Pancreas (tissue), 10 donors: ENCODE measurements around the gene KCNN3. TPM values are rescaled to one million over a fixed set of nuclear protein-coding genes. Genes with fewer than 3 reads are reported as not detected.

ENCODE experiments used
- ATAC-seq, 4 donors: fragments of 200-7000 bp; cut with Tn5 transposase; one replicate each; pipeline versions ENCODE4 v1.8.0 to v1.9.1; 2020; ENCODE audit warnings: mild to moderate bottlenecking in 4 of 4, moderate library complexity in 4 of 4
- DNase-seq, 6 donors: peaks; one replicate each; pipeline ENCODE4 v3.0.0-alpha.2; 2020
- FAIRE-seq: peaks from 2 replicates; lab custom pipeline; 2012; peaks lifted over from hg19 to GRCh38; lab: Jason Lieb, UNC
- H3K27ac ChIP-seq, 4 donors: fragments of 200-600 bp; sonication (generic); 1 replicate in 3 of 4; 2 replicates in 1 of 4; pipeline versions ENCODE4 v1.5.0 to v1.8.0; 2020
- H3K27me3 ChIP-seq, 4 donors: fragments of 200-600 bp; one replicate each; pipeline ENCODE4 v1.8.0; 2021
- H3K36me3 ChIP-seq, 3 donors: fragments of 200-600 bp; sonication (generic) in 1 of 3; one replicate each; pipeline versions ENCODE4 v1.5.0 to v1.8.0; 2020 to 2021
- H3K4me1 ChIP-seq, 3 donors: fragments of 200-600 bp; one replicate each; pipeline ENCODE4 v1.8.0; 2021
- H3K4me3 ChIP-seq, 4 donors: fragments of 200-600 bp; sonication (generic) in 2 of 4; one replicate each; pipeline versions ENCODE4 v1.5.0 to v1.8.0; 2020 to 2021
- H3K9me3 ChIP-seq, 4 donors: fragments of 200-600 bp; one replicate each; pipeline ENCODE4 v1.8.0; 2021
- WGBS, 2 donors: extraction: QIAGEN DNeasy Blood & Tissue Kit; methylation state at CpG; one replicate each; pipeline ENCODE4 v1.1.7; 2013; 5-methylcytosine and 5-hydroxymethylcytosine counted together
- intact Hi-C, 3 donors: fragments of 100-400 bp; cut with DNase I; formaldehyde crosslinking; loops; one replicate each; pipeline versions ENCODE4 v1.11.1 to v1.14.2; 2022
- polyA plus RNA-seq, 2 donors: library from polyadenylated mRNA; stranded (reverse); fragments of 200-250 nt; gene quantifications; one replicate each; pipeline ENCODE4 v1.2.3, GENCODE V29; 2013
- total RNA-seq, 6 donors: library from RNA; stranded (reverse); fragmentation: NEBNext Ultra II Directional in 4 of 6; extraction: Animal tissue kit (Norgen Biotek cat#: 25700) in 4 of 6; gene quantifications; one replicate each; pipeline versions ENCODE4 v1.2.1 to v1.2.4, GENCODE V29; 2021 to 2023
- TF ChIP-seq, protein P1 (sequence below), 4 donors: fragments of 200-600 bp; sonication (generic) in 3 of 4; IDR thresholded peaks; one replicate each; pipeline versions ENCODE4 v1.5.0 to v1.8.0; 2021; ENCODE audit warnings: antibody characterized with exemption in 4 of 4
- donor health status: healthy with polysubstance abuse.
- donor health status: DM: no; HTN: no; CAD: no; lungs with moderate emphysema.
- donor health status: DM: no; HTN: no; CAD: no.
- donor health status: control.
- donor health status: control.
- donor health status: Bipolar disorder and iron deficiency.
- donor health status: DM: yes; HTN: yes; CAD: no.
- donor health status: DM: no; HTN: no; CAD: no.
- donor health status: DM: no; HTN: no; CAD: no.
- donor health status: DM: yes; HTN: yes; CAD: no.

KCNN3 gene
- total and polyA plus RNA-seq, 8 donors, result 0.11 to 1.0 (median 0.33) TPM

GRCh38 chr1:154829062-154829461 is 41.0 kb downstream of the KCNN3 start:
- H3K4me1 ChIP-seq, result peaks cover 0 to 4% (median 0%) of the 10 kb centered on the region in 3 donors
- DNase-seq (no peak), FAIRE-seq (no peak), ATAC-seq (no peak)
- H3K36me3 ChIP-seq, result no peaks in the 10 kb centered on the region
- 85 to 86% methylated on average over 5 of the region's 5 CpGs for WGBS, 2 donors
- H3K27me3 ChIP-seq, result no peaks in the 10 kb centered on the region
- no peak overlapping the region for H3K27ac ChIP-seq
- intact Hi-C loops, result no loop called here
- no peaks in the 10 kb centered on the region for H3K9me3 ChIP-seq
- TF ChIP-seq, protein P1, sequence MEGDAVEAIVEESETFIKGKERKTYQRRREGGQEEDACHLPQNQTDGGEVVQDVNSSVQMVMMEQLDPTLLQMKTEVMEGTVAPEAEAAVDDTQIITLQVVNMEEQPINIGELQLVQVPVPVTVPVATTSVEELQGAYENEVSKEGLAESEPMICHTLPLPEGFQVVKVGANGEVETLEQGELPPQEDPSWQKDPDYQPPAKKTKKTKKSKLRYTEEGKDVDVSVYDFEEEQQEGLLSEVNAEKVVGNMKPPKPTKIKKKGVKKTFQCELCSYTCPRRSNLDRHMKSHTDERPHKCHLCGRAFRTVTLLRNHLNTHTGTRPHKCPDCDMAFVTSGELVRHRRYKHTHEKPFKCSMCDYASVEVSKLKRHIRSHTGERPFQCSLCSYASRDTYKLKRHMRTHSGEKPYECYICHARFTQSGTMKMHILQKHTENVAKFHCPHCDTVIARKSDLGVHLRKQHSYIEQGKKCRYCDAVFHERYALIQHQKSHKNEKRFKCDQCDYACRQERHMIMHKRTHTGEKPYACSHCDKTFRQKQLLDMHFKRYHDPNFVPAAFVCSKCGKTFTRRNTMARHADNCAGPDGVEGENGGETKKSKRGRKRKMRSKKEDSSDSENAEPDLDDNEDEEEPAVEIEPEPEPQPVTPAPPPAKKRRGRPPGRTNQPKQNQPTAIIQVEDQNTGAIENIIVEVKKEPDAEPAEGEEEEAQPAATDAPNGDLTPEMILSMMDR (IDR thresholded peaks at IDR 0.05), result no peak
- H3K4me3 ChIP-seq, result no peak overlapping the region

GRCh38 chr1:154824179-154825000 is 45.7 kb downstream of the KCNN3 start:
- FAIRE-seq (no peak), DNase-seq (no peak), ATAC-seq (no peak)
- H3K27ac ChIP-seq, result no peak overlapping the region
- no peaks in the 10 kb centered on the region for H3K4me1 ChIP-seq
- no peak overlapping the region for H3K4me3 ChIP-seq
- no peaks in the 10 kb centered on the region for H3K9me3 ChIP-seq
- WGBS, 2 donors, result 81 to 83% methylated on average over 5 of the region's 5 CpGs
- intact Hi-C loops, result no loop called here
- TF ChIP-seq, protein P1 (IDR thresholded peaks at IDR 0.05), result no peak
- no peaks in the 10 kb centered on the region for H3K36me3 ChIP-seq
- H3K27me3 ChIP-seq, result no peaks in the 10 kb centered on the region

DNA sequence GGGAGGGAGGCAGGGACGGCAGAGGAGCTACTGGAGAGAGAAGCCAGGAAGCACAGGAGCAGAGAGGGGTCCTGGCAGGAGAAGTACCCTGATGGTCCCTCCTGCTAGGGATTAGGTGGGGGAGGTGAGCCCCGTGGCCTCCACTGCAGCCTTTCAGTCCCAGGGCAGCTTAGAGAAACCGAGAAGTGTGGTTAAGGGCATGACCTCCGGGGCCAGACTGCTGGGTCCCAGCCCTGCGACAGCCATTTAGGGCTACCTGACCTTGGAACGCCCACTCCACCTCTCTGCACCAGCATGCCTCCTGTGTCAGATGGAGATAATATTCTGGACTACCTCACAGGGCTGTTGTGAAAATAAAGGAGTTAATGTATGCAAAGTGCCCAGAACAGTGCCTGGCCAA is 47.4 kb downstream of the KCNN3 start:
- DNase-seq (no peak), FAIRE-seq (no peak), ATAC-seq (no peak)
- 77% methylated on average over 6 of the region's 6 CpGs for WGBS, 2 donors
- Histone ChIP-seq H3K27me3 (no peaks in the 10 kb centered on the region), H3K36me3 (no peaks in the 10 kb centered on the region), H3K4me1 (no peaks in the 10 kb centered on the region), H3K9me3 (no peaks in the 10 kb centered on the region), H3K4me3 (no peak overlapping the region), H3K27ac (no peak overlapping the region)
- TF ChIP-seq, protein P1 (IDR thresholded peaks at IDR 0.05), result no peak
- intact Hi-C loops, result no loop called here

DNA sequence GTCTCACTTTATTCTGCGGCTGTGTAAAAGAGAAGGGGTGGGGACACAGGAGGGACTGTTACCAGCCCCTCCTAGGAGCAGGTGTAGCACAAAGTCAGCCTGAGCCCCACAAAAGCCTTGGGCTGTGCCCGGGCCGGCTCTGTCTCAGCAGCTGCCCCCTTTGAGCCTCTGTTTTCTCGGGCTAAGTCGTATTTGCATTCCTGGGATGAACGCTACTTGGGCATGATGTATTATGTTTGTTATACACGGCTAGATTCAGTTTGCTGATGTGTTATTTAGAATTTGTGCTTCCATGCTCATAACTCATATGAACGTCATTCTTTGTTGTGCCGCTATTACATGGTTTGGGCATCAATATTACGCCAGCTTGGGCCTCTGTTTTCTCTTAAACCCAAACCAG is 47.8 kb downstream of the KCNN3 start:
- no peak for DNase-seq
- no peak for FAIRE-seq
- no peak overlapping the region for H3K27ac ChIP-seq
- H3K27me3 ChIP-seq, result no peaks in the 10 kb centered on the region
- intact Hi-C loops, result no loop called here
- no peaks in the 10 kb centered on the region for H3K36me3 ChIP-seq
- no peaks in the 10 kb centered on the region for H3K4me1 ChIP-seq
- ATAC-seq, result no peak
- no peak overlapping the region for H3K4me3 ChIP-seq
- 71% methylated on average over 10 of the region's 10 CpGs for WGBS, 2 donors
- H3K9me3 ChIP-seq, result no peaks in the 10 kb centered on the region
- TF ChIP-seq, protein P1 (IDR thresholded peaks at IDR 0.05), result no peak

GRCh38 chr1:154821083-154821482 is 49.0 kb downstream of the KCNN3 start:
- Histone ChIP-seq H3K36me3 (no peaks in the 10 kb centered on the region), H3K27ac (no peak overlapping the region), H3K9me3 (no peaks in the 10 kb centered on the region), H3K27me3 (no peaks in the 10 kb centered on the region), H3K4me1 (no peaks in the 10 kb centered on the region), H3K4me3 (no peak overlapping the region)
- FAIRE-seq (no peak), DNase-seq (peak in 1 of 6 donors; percentile 17), ATAC-seq (no peak)
- TF ChIP-seq, protein P1 (IDR thresholded peaks at IDR 0.05), result no peak
- intact Hi-C loops, result no loop called here
- WGBS, 2 donors, result 80 to 81% methylated on average over 7 of the region's 7 CpGs
